Left ventricle myocardium superior (tissue), 1 donor: Measurements from ENCODE around the gene ARFGAP2. TPM values are rescaled to one million over a fixed set of nuclear protein-coding genes. Genes with fewer than 3 reads are reported as not detected.

ENCODE experiments used
- ATAC-seq: fragments of 200-7000 bp; cut with Tn5 transposase; one replicate; pipeline ENCODE4 v1.9.1; 2020; ENCODE audit warnings: mild to moderate bottlenecking, moderate library complexity
- DNase-seq: peaks from one replicate; pipeline ENCODE4 v3.0.0-alpha.2; 2020
- intact Hi-C: fragments of 100-400 bp; cut with micrococcal nuclease; formaldehyde crosslinking; loops from one replicate; pipeline ENCODE4 v1.11.0; 2022
- total RNA-seq: library from RNA; stranded (reverse); fragmentation: NEBNext Ultra II Directional; extraction: Animal tissue kit (Norgen Biotek cat#: 25700); gene quantifications from one replicate; pipeline ENCODE4 v1.2.1, GENCODE V29; 2021
- donor health status: DM: no; HTN: yes; CAD: no; lungs with severe emphysema.

Gene ARFGAP2
- total RNA-seq, 1 donor from 2014 or later: 48.0 TPM

GRCh38 chr11:47154616-47155570 lies 21.8 kb downstream of the ARFGAP2 start:
- intact Hi-C loops: no loop called here
- DNase-seq (no peak), ATAC-seq (no peak)

GRCh38 chr11:47152953-47153950 lies 23.4 kb downstream of the ARFGAP2 start:
- intact Hi-C loops: loop anchor here (2.0 kb wide), 1 partner anchor 264 kb away; no protein-coding TSS in a partner anchor
- peak; percentile 78 for ATAC-seq

GRCh38 chr11:47152126-47152952 lies 24.3 kb downstream of the ARFGAP2 start:
- DNase-seq: no peak
- ATAC-seq: peak; percentile 9
- intact Hi-C loops: loop anchor here (2.0 kb wide), 1 partner anchor 264 kb away; no protein-coding TSS in a partner anchor

More at GRCh38 chr11:47152953-47153950, 23.4 kb downstream of the ARFGAP2 start:
- DNase-seq: peak; percentile 85

GRCh38 chr11:47149782-47150181 lies 26.9 kb downstream of the ARFGAP2 start:
- intact Hi-C loops: no loop called here

GRCh38 chr11:47148903-47149531 lies 27.7 kb downstream of the ARFGAP2 start:
- intact Hi-C loops: no loop called here
- ATAC-seq (peak; percentile 80), DNase-seq (no peak)

More at GRCh38 chr11:47149782-47150181, 26.9 kb downstream of the ARFGAP2 start:
- ATAC-seq (no peak), DNase-seq (no peak)

- ATAC-seq (no peak), DNase-seq (no peak)
- intact Hi-C loops: no loop called here
Measured at GRCh38 chr11:47148270-47148669, 28.4 kb downstream of the ARFGAP2 start.

- intact Hi-C loops: no loop called here
- ATAC-seq (no peak), DNase-seq (no peak)
Measured at GRCh38 chr11:47147681-47148080, 29.0 kb downstream of the ARFGAP2 start.

- intact Hi-C loops: no loop called here
- DNase-seq (no peak), ATAC-seq (no peak)
Measured at GRCh38 chr11:47147250-47147649, 29.4 kb downstream of the ARFGAP2 start.

- intact Hi-C loops: no loop called here
- DNase-seq: no peak
- no peak for ATAC-seq
Measured at GRCh38 chr11:47144541-47144940, 32.1 kb downstream of the ARFGAP2 start.

- peak; percentile 96 for ATAC-seq
- peak; percentile 60 for DNase-seq
- intact Hi-C loops: no loop called here
Measured at GRCh38 chr11:47143322-47143721, 33.4 kb downstream of the ARFGAP2 start.

- ATAC-seq (no peak), DNase-seq (no peak)
- intact Hi-C loops: no loop called here
Measured at GRCh38 chr11:47139878-47140277, 36.8 kb downstream of the ARFGAP2 start.

GRCh38 chr11:47137476-47137875 lies 39.2 kb downstream of the ARFGAP2 start:
- DNase-seq: no peak
- intact Hi-C loops: no loop called here

GRCh38 chr11:47136921-47137320 lies 39.8 kb downstream of the ARFGAP2 start:
- DNase-seq: no peak
- no peak for ATAC-seq
- intact Hi-C loops: no loop called here

More at GRCh38 chr11:47137476-47137875, 39.2 kb downstream of the ARFGAP2 start:
- ATAC-seq: no peak

- intact Hi-C loops: no loop called here
- ATAC-seq (no peak), DNase-seq (no peak)
Measured at GRCh38 chr11:47136327-47136726, 40.4 kb downstream of the ARFGAP2 start.

GRCh38 chr11:47132981-47133380 lies 43.7 kb downstream of the ARFGAP2 start:
- intact Hi-C loops: no loop called here
- no peak for DNase-seq
- no peak for ATAC-seq

GRCh38 chr11:47132490-47132889 lies 44.2 kb downstream of the ARFGAP2 start:
- ATAC-seq: no peak
- intact Hi-C loops: no loop called here
- no peak for DNase-seq

- no peak for DNase-seq
- intact Hi-C loops: no loop called here
- no peak for ATAC-seq
Measured at GRCh38 chr11:47131136-47131535, 45.5 kb downstream of the ARFGAP2 start.

- ATAC-seq (peak; percentile 35), DNase-seq (no peak)
- intact Hi-C loops: no loop called here
Measured at GRCh38 chr11:47130543-47130942, 46.1 kb downstream of the ARFGAP2 start.
